OCI-LY3 (cell line): Measurements from ENCODE around the gene DEAF1.

Experiments
- CTCF ChIP-seq: fragments of 200-600, 300-600 bp; sonication (generic); IDR thresholded peaks from 2 replicates; pipeline ENCODE4 v1.5.1; 2014; ENCODE audit warnings: antibody characterized with exemption, low read length, low read depth
- EZH2phosphoT487 ChIP-seq: fragments of 200-600 bp; shearing (Covaris generic); IDR thresholded peaks from 2 replicates; pipeline ENCODE4 v1.6.1; 2018; ENCODE audit warnings: antibody characterized with exemption, mixed run types, low read depth

GRCh38 chr11:596374-596773 is 98.6 kb downstream of the DEAF1 start:
- TF ChIP-seq CTCF (no peak), EZH2phosphoT487 (no peak)
